Natural killer cell (primary cell): ENCODE data around the gene PTPRM. TPM values are rescaled to one million over a fixed set of nuclear protein-coding genes. Genes with fewer than 3 reads are reported as not detected.

ENCODE experiments used
- ATAC-seq, 3 donors: fragments of 150-1000 bp in 2 of 3; fragments of 200-7000 bp in 1 of 3; cut with Tn5 transposase; 1 replicate in 1 of 3; 2 replicates in 2 of 3; pipeline ENCODE4 v1.10.0; 2021; ENCODE audit warnings: mild to moderate bottlenecking in 2 of 3, moderate library complexity in 2 of 3
- DNase-seq, 2 donors: peaks; one replicate each; pipeline versions ENCODE4 v3.0.0 to v3.0.0-alpha.2; 2013 to 2021; ENCODE audit warnings: mixed read lengths in 1 of 2
- H3K27ac ChIP-seq: one replicate; pipeline ENCODE4 v1.5.1; 2013; ENCODE audit warnings: mild to moderate bottlenecking, low read length
- H3K27me3 ChIP-seq: one replicate; pipeline ENCODE4 v1.6.1; 2013; ENCODE audit warnings: low read length; ENCODE audit not compliant: control insufficient read depth, insufficient read depth
- H3K36me3 ChIP-seq: one replicate; pipeline ENCODE4 v1.6.1; 2013; ENCODE audit warnings: low read length; ENCODE audit not compliant: control insufficient read depth, insufficient read depth
- H3K4me1 ChIP-seq: one replicate; pipeline ENCODE4 v1.6.1; 2013; ENCODE audit warnings: low read length; ENCODE audit not compliant: control insufficient read depth, insufficient read depth
- H3K4me3 ChIP-seq: one replicate; pipeline ENCODE4 v1.5.1; 2013; ENCODE audit warnings: low read length
- H3K9me3 ChIP-seq: one replicate; pipeline ENCODE4 v1.6.1; 2013; ENCODE audit warnings: low read length; ENCODE audit not compliant: control insufficient read depth, insufficient read depth
- H3K27ac Mint-ChIP-seq, 2 donors: one replicate each; pipeline ENCODE4 v1.8.0; 2022; ENCODE audit warnings: mild to moderate bottlenecking in 2 of 2, mixed read lengths in 2 of 2, moderate library complexity in 1 of 2
- H3K27me3 Mint-ChIP-seq, 2 donors: one replicate each; pipeline ENCODE4 v1.8.0; 2022; ENCODE audit warnings: low read depth in 2 of 2, mixed read lengths in 2 of 2
- H3K36me3 Mint-ChIP-seq: one replicate; pipeline ENCODE4 v1.8.0; 2022; ENCODE audit warnings: mixed read lengths
- H3K4me1 Mint-ChIP-seq, 2 donors: one replicate each; pipeline ENCODE4 v1.8.0; 2022; ENCODE audit warnings: mixed read lengths in 2 of 2
- H3K4me3 Mint-ChIP-seq: one replicate; pipeline ENCODE4 v1.8.0; 2022; ENCODE audit warnings: mild to moderate bottlenecking, moderate library complexity, mixed read lengths
- H3K9me3 Mint-ChIP-seq, 2 donors: one replicate each; pipeline ENCODE4 v1.8.0; 2022; ENCODE audit warnings: mixed read lengths in 2 of 2
- WGBS: methylation state at CpG from one replicate; pipeline ENCODE4 v1.1.7; 2013; ENCODE audit warnings: missing lambda C conversion rate; ENCODE audit not compliant: insufficient coverage; 5-methylcytosine and 5-hydroxymethylcytosine counted together
- intact Hi-C: fragments of 100-400 bp; cut with micrococcal nuclease; formaldehyde crosslinking; loops from one replicate; pipeline ENCODE4 v1.14.2; 2022
- total RNA-seq, 4 donors: library from RNA; stranded (reverse); fragments of 120-200 nt in 1 of 4; gene quantifications; one replicate each; pipeline versions ENCODE4 v1.2.3 to v1.2.4, GENCODE V29; 2013 to 2022
- TF ChIP-seq, protein P1 (sequence below): fragments of 200-600 bp; IDR thresholded peaks from one replicate; pipeline ENCODE4 v1.8.0; 2022; ENCODE audit warnings: antibody characterized with exemption

The PTPRM gene
- total RNA-seq, 3 donors from 2014 or later (not counting 1 experiment from before 2014, with no cell fraction given) = 5.0 to 13.2 (median 12.1) TPM

DNA sequence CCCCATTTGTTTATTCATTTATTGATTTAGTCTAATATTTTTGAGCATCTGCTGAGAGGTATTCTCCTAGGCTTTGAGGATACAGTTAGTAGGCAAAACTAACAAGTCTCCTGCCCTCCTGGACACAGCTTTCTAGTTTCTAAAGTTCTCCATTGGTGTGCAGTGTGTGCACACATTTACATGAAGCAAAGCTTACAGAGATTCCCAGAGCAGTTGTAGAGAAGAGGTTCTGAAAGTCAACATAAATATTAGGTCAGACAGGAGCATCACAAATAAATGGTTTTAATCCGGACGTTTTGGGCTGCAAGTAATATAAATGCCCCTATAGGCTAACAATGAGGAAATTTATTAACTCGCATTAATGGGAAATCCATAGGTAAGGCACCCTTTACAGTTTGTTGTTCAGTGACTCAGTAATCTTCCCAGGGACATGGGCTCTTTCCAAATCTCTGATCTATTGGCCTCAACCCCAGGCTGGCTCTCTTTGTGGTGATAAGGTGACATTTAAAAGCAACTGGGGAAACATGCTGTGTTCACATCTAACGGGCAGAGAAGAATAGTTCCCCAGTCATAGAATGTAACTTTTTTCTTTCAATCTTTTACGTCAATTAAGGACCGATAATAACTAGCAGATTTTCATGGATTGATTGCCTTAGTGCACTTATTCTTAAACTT is 407.2 kb downstream of the PTPRM start:
- H3K27ac Mint-ChIP-seq = no peak overlapping the region
- no peak overlapping the region for H3K27ac ChIP-seq
- TF ChIP-seq, protein P1, sequence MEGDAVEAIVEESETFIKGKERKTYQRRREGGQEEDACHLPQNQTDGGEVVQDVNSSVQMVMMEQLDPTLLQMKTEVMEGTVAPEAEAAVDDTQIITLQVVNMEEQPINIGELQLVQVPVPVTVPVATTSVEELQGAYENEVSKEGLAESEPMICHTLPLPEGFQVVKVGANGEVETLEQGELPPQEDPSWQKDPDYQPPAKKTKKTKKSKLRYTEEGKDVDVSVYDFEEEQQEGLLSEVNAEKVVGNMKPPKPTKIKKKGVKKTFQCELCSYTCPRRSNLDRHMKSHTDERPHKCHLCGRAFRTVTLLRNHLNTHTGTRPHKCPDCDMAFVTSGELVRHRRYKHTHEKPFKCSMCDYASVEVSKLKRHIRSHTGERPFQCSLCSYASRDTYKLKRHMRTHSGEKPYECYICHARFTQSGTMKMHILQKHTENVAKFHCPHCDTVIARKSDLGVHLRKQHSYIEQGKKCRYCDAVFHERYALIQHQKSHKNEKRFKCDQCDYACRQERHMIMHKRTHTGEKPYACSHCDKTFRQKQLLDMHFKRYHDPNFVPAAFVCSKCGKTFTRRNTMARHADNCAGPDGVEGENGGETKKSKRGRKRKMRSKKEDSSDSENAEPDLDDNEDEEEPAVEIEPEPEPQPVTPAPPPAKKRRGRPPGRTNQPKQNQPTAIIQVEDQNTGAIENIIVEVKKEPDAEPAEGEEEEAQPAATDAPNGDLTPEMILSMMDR = no peak
- no peak overlapping the region for H3K4me3 Mint-ChIP-seq
- no peaks in the 10 kb centered on the region for H3K4me1 ChIP-seq
- H3K9me3 Mint-ChIP-seq = no peaks in the 10 kb centered on the region
- H3K27me3 ChIP-seq = no peaks in the 10 kb centered on the region
- no peak overlapping the region for H3K4me3 ChIP-seq
- no peaks in the 10 kb centered on the region for H3K36me3 Mint-ChIP-seq
- intact Hi-C loops = no loop called here
- H3K9me3 ChIP-seq = no peaks in the 10 kb centered on the region
- no peak for DNase-seq
- no peak for ATAC-seq
- no peaks in the 10 kb centered on the region for H3K36me3 ChIP-seq
- WGBS = 96% methylated on average over 6 of the region's 6 CpGs
- H3K4me1 Mint-ChIP-seq = no peaks in the 10 kb centered on the region
- no peaks in the 10 kb centered on the region for H3K27me3 Mint-ChIP-seq

DNA sequence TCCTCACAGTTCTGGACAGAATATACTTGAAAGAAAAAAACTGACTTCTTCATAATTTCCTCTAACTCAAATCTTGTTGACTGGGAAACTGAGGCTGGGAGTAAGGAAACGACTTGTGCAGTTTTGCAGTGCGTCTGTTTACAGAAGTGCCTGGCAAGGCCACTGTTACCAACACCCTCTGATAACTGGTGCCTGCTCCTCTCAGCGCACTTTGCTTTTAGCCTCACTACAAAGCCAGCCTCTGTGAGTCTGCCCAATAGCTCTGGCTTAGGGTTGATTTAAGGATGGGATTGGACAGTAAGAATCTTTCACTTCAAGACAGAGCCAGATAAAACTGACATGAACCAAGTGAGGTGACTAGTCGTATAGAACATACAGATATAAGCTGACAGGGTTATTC is 410.8 kb downstream of the PTPRM start:
- no peak overlapping the region for H3K4me3 Mint-ChIP-seq
- Histone ChIP-seq H3K27ac (no peak overlapping the region), H3K4me1 (no peaks in the 10 kb centered on the region), H3K4me3 (no peak overlapping the region), H3K27me3 (no peaks in the 10 kb centered on the region), H3K9me3 (no peaks in the 10 kb centered on the region), H3K36me3 (no peaks in the 10 kb centered on the region)
- TF ChIP-seq, protein P1 = no peak
- DNase-seq (no peak), ATAC-seq (no peak)
- WGBS = 95% methylated on average over 4 of the region's 4 CpGs
- intact Hi-C loops = no loop called here
- no peaks in the 10 kb centered on the region for H3K9me3 Mint-ChIP-seq
- no peaks in the 10 kb centered on the region for H3K4me1 Mint-ChIP-seq
- no peak overlapping the region for H3K27ac Mint-ChIP-seq
- no peaks in the 10 kb centered on the region for H3K27me3 Mint-ChIP-seq
- H3K36me3 Mint-ChIP-seq = no peaks in the 10 kb centered on the region

DNA sequence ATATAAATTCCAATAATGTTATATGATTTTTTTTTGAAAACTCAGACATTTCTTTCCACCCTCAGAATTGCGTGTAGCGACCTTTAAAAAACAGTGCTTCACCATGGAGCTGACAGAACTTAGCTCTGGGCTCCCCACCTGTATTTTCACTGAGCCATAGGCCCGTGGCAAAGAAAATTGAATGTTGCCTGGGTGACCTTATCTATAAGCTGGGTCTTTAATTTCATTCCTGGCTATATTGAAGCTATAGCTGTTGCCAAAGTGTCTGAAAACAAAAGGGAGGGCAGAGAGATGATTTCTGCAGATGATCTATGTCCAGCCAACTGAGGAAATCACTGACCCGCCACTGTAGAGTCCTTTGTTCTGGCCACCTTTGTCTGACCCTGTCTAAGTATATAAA is 411.7 kb downstream of the PTPRM start:
- intact Hi-C loops = no loop called here
- no peak for DNase-seq
- Mint-ChIP-seq H3K4me1 (no peaks in the 10 kb centered on the region), H3K36me3 (no peaks in the 10 kb centered on the region), H3K27ac (no peak overlapping the region), H3K4me3 (no peak overlapping the region), H3K9me3 (no peaks in the 10 kb centered on the region), H3K27me3 (no peaks in the 10 kb centered on the region)
- no peaks in the 10 kb centered on the region for H3K36me3 ChIP-seq
- no peak overlapping the region for H3K27ac ChIP-seq
- H3K4me1 ChIP-seq = no peaks in the 10 kb centered on the region
- H3K27me3 ChIP-seq = no peaks in the 10 kb centered on the region
- 79% methylated on average over 4 of the region's 4 CpGs for WGBS
- no peak for ATAC-seq
- TF ChIP-seq, protein P1 = no peak
- H3K4me3 ChIP-seq = no peak overlapping the region
- no peaks in the 10 kb centered on the region for H3K9me3 ChIP-seq

DNA sequence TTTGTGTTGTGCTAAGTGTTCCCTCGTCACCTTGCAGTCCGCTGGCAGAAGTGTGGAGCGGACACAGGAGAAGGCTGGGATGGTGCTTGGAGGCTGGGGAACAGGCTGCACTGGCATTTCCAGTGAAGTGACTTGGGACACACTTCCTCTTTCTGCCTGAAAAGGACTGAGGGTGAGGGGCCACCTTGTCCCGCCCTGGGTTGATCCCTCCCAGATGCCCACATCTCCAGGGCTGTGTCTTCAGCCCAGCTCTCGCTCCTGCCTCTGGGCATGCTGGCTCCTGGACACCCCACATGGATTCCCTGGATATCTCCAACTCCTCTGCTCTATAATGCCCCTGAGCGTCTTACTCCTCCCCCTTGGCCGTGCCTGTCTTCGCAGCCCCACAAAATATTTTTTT is 412.6 kb downstream of the PTPRM start:
- WGBS = 94% methylated on average over 8 of the region's 8 CpGs
- DNase-seq = no peak
- H3K27ac ChIP-seq = no peak overlapping the region
- Mint-ChIP-seq H3K4me1 (no peaks in the 10 kb centered on the region), H3K27me3 (no peaks in the 10 kb centered on the region), H3K4me3 (no peak overlapping the region), H3K36me3 (no peaks in the 10 kb centered on the region), H3K9me3 (no peaks in the 10 kb centered on the region), H3K27ac (no peak overlapping the region)
- H3K9me3 ChIP-seq = no peaks in the 10 kb centered on the region
- H3K36me3 ChIP-seq = no peaks in the 10 kb centered on the region
- no peaks in the 10 kb centered on the region for H3K27me3 ChIP-seq
- TF ChIP-seq, protein P1 = no peak
- intact Hi-C loops = no loop called here
- no peaks in the 10 kb centered on the region for H3K4me1 ChIP-seq
- no peak for ATAC-seq
- H3K4me3 ChIP-seq = no peak overlapping the region
